HEK293 (cell line): Measurements from ENCODE around the gene HPCAL1.

Experiments
- CTCF ChIA-PET: fragments of 350-600 bp; formaldehyde crosslinking; extraction: SDS; loops from one replicate; lab custom pipeline; 2021; ENCODE audit warnings: antibody characterized with exemption; lab: Yijun Ruan, JAX
- POLR2A ChIA-PET: fragments of 300-600 bp; formaldehyde crosslinking; extraction: SDS; loops from one replicate; lab custom pipeline; 2020; ENCODE audit warnings: antibody characterized with exemption, inconsistent platforms; lab: Yijun Ruan, JAX
- H3K27ac ChIP-seq: fragments of 200-500 bp; sonication (Bioruptor generic); 2 replicates; pipeline ENCODE4 v1.5.1; 2014; ENCODE audit warnings: low read depth, low read length, control low read depth, inconsistent platforms; ENCODE audit errors: extremely low read depth
- H3K36me3 ChIP-seq, 2 experiments: fragments of 200-500 bp in 1 of 2; sonication (Bioruptor generic) in 1 of 2; 1 replicate in 1 of 2; 2 replicates in 1 of 2; pipeline ENCODE4 v1.5.1; 2014 to 2017; ENCODE audit warnings: inconsistent platforms in 2 of 2, low read length in 2 of 2; ENCODE audit not compliant: control insufficient read depth in 2 of 2, insufficient read depth in 1 of 2
- H3K4me1 ChIP-seq: fragments of 200-500 bp; sonication (Bioruptor generic); 2 replicates; pipeline ENCODE4 v1.5.1; 2014; ENCODE audit warnings: mild to moderate bottlenecking, low read length, inconsistent platforms; ENCODE audit not compliant: control insufficient read depth, insufficient read depth
- H3K4me3 ChIP-seq: 2 replicates; pipeline ENCODE4 v1.5.1; 2011; ENCODE audit warnings: low read depth, mild to moderate bottlenecking, control low read depth, low read length, moderate library complexity
- H3K9me3 ChIP-seq: fragments of 200-500 bp; sonication (Bioruptor generic); 2 replicates; pipeline ENCODE4 v1.5.1; 2014; ENCODE audit warnings: low read depth, low read length, inconsistent platforms; ENCODE audit not compliant: control insufficient read depth, insufficient read depth
- ATF2 ChIP-seq: fragments of 450-650 bp; formaldehyde crosslinking; IDR thresholded peaks from 2 replicates; pipeline ENCODE4 v1.5.1; 2016; ENCODE audit warnings: missing biosample characterization, missing genetic modification characterization, low read depth
- BCL11B ChIP-seq: fragments of 450-650 bp; formaldehyde crosslinking; IDR thresholded peaks from 2 replicates; pipeline ENCODE4 v1.5.1; 2016; ENCODE audit warnings: low read depth, missing biosample characterization, missing genetic modification characterization
- FEZF1 ChIP-seq: fragments of 450-650 bp; formaldehyde crosslinking; IDR thresholded peaks from 2 replicates; pipeline ENCODE4 v1.5.1; 2016; ENCODE audit warnings: missing biosample characterization, missing genetic modification characterization
- KLF7 ChIP-seq: fragments of 450-650 bp; formaldehyde crosslinking; IDR thresholded peaks from 2 replicates; pipeline ENCODE4 v1.5.1; 2016; ENCODE audit warnings: missing biosample characterization, missing genetic modification characterization, borderline replicate concordance
- ZBTB11 ChIP-seq: fragments of 450-650 bp; formaldehyde crosslinking; conservative IDR thresholded peaks from 2 replicates; pipeline ENCODE4 v1.5.1; 2016; ENCODE audit warnings: low read depth, missing biosample characterization, missing genetic modification characterization
- ZNF121 ChIP-seq: fragments of 450-650 bp; formaldehyde crosslinking; IDR thresholded peaks from 2 replicates; pipeline ENCODE4 v1.5.1; 2016; ENCODE audit warnings: missing biosample characterization, missing genetic modification characterization
- ZNF132 ChIP-seq: fragments of 450-650 bp; formaldehyde crosslinking; IDR thresholded peaks from 2 replicates; pipeline ENCODE4 v1.5.1; 2017; ENCODE audit warnings: missing biosample characterization, missing genetic modification characterization, borderline replicate concordance
- ZNF175 ChIP-seq: fragments of 450-650 bp; formaldehyde crosslinking; IDR thresholded peaks from 2 replicates; pipeline ENCODE4 v1.5.1; 2016; ENCODE audit warnings: missing biosample characterization, missing genetic modification characterization
- ZNF23 ChIP-seq: fragments of 450-650 bp; formaldehyde crosslinking; IDR thresholded peaks from 2 replicates; pipeline ENCODE4 v1.5.1; 2016; ENCODE audit warnings: missing biosample characterization, missing genetic modification characterization, borderline replicate concordance
- ZNF248 ChIP-seq: fragments of 450-650 bp; formaldehyde crosslinking; IDR thresholded peaks from 2 replicates; pipeline ENCODE4 v1.5.1; 2017; ENCODE audit warnings: missing biosample characterization, missing genetic modification characterization
- ZNF335 ChIP-seq: fragments of 450-650 bp; formaldehyde crosslinking; conservative IDR thresholded peaks from 2 replicates; pipeline ENCODE4 v1.5.1; 2016; ENCODE audit warnings: missing biosample characterization, missing genetic modification characterization
- ZNF391 ChIP-seq: fragments of 450-650 bp; formaldehyde crosslinking; IDR thresholded peaks from 2 replicates; pipeline ENCODE4 v1.5.1; 2016; ENCODE audit warnings: low read depth, missing biosample characterization, missing genetic modification characterization, borderline replicate concordance
- ZNF501 ChIP-seq: fragments of 450-650 bp; formaldehyde crosslinking; IDR thresholded peaks from 2 replicates; pipeline ENCODE4 v1.5.1; 2016; ENCODE audit warnings: missing biosample characterization, missing genetic modification characterization
- ZNF518A ChIP-seq: fragments of 450-650 bp; formaldehyde crosslinking; conservative IDR thresholded peaks from 2 replicates; pipeline ENCODE4 v1.5.1; 2016; ENCODE audit warnings: low read depth, missing biosample characterization, missing genetic modification characterization
- ZNF707 ChIP-seq: fragments of 450-650 bp; formaldehyde crosslinking; IDR thresholded peaks from 2 replicates; pipeline ENCODE4 v1.5.1; 2016; ENCODE audit warnings: missing biosample characterization, missing genetic modification characterization
- TF ChIP-seq, protein P1 (sequence below): fragments of 450-650 bp; formaldehyde crosslinking; IDR thresholded peaks from 2 replicates; pipeline ENCODE4 v1.5.1; 2016; ENCODE audit warnings: missing biosample characterization, missing genetic modification characterization, low read depth
- TF ChIP-seq, protein P2 (sequence below): fragments of 450-650 bp; formaldehyde crosslinking; IDR thresholded peaks from 2 replicates; pipeline ENCODE4 v1.5.1; 2016; ENCODE audit warnings: missing biosample characterization, missing genetic modification characterization

Gene HPCAL1

DNA sequence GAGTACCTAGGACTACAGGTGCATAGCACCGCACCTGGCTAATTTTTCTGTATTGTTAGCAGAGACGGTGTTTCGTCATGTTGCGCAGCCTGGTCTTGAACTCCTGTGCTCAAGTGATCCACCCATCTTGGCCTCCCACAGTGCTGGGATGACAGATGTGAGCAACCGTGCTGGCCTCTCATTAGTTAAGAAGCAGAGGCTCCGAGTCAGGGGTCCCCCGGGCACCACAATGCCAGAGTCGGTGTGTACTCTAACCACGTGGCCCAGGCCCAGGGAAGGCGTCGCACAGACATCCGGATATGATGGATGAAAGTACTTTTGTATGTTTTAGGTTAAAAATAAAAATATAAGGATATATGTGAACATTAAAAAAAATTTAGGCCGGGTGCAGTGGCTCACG lies 28.3 kb upstream of the HPCAL1 start:
- Histone ChIP-seq H3K4me1 (no peaks in the 10 kb centered on the region), H3K4me3 (no peak overlapping the region), H3K36me3 (no peaks in the 10 kb centered on the region), H3K27ac (no peak overlapping the region), H3K9me3 (no peaks in the 10 kb centered on the region)
- ChIA-PET POLR2A (no interaction called here), CTCF (no interaction called here)
- TF ChIP-seq KLF7 (tag by site-specific recombination), result no peak
- no peak for TF ChIP-seq ZNF391 (tag by site-specific recombination)
- TF ChIP-seq ZBTB11 (tag by site-specific recombination), result no peak
- TF ChIP-seq ZNF707 (tag by site-specific recombination), result no peak
- TF ChIP-seq ZNF335 (tag by site-specific recombination), result no peak
- no peak for TF ChIP-seq ZNF121 (tag by site-specific recombination)
- no peak for TF ChIP-seq ATF2 (tag by site-specific recombination)
- TF ChIP-seq ZNF248 (tag by site-specific recombination), result no peak
- no peak for TF ChIP-seq FEZF1 (tag by site-specific recombination)
- no peak for TF ChIP-seq BCL11B (tag by site-specific recombination)
- TF ChIP-seq ZNF501, result no peak
- TF ChIP-seq ZNF23 (tag by site-specific recombination), result no peak
- TF ChIP-seq, protein P1, sequence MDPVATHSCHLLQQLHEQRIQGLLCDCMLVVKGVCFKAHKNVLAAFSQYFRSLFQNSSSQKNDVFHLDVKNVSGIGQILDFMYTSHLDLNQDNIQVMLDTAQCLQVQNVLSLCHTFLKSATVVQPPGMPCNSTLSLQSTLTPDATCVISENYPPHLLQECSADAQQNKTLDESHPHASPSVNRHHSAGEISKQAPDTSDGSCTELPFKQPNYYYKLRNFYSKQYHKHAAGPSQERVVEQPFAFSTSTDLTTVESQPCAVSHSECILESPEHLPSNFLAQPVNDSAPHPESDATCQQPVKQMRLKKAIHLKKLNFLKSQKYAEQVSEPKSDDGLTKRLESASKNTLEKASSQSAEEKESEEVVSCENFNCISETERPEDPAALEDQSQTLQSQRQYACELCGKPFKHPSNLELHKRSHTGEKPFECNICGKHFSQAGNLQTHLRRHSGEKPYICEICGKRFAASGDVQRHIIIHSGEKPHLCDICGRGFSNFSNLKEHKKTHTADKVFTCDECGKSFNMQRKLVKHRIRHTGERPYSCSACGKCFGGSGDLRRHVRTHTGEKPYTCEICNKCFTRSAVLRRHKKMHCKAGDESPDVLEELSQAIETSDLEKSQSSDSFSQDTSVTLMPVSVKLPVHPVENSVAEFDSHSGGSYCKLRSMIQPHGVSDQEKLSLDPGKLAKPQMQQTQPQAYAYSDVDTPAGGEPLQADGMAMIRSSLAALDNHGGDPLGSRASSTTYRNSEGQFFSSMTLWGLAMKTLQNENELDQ, result no peak
- TF ChIP-seq ZNF175 (tag by site-specific recombination), result no peak
- TF ChIP-seq, protein P2, sequence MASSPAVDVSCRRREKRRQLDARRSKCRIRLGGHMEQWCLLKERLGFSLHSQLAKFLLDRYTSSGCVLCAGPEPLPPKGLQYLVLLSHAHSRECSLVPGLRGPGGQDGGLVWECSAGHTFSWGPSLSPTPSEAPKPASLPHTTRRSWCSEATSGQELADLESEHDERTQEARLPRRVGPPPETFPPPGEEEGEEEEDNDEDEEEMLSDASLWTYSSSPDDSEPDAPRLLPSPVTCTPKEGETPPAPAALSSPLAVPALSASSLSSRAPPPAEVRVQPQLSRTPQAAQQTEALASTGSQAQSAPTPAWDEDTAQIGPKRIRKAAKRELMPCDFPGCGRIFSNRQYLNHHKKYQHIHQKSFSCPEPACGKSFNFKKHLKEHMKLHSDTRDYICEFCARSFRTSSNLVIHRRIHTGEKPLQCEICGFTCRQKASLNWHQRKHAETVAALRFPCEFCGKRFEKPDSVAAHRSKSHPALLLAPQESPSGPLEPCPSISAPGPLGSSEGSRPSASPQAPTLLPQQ, result no peak
- no peak for TF ChIP-seq ZNF518A (tag by site-specific recombination)
- no peak for TF ChIP-seq ZNF132 (tag by site-specific recombination)
